ENCODE measurements around the gene SUMO2.
A peak's percentile ranks its signal among the peaks of the same experiment; 100 is the strongest.
"Not testable (repeated sequence)": the region's sequence is repeated elsewhere in the genome, so short reads cannot be mapped to it uniquely, and the experiment has no call there.

SUMO2 gene

GRCh38 chr17:75181608-75182318, 996 bp downstream of the SUMO2 start:
- peak; percentile 43 for DNase-seq

DNA sequence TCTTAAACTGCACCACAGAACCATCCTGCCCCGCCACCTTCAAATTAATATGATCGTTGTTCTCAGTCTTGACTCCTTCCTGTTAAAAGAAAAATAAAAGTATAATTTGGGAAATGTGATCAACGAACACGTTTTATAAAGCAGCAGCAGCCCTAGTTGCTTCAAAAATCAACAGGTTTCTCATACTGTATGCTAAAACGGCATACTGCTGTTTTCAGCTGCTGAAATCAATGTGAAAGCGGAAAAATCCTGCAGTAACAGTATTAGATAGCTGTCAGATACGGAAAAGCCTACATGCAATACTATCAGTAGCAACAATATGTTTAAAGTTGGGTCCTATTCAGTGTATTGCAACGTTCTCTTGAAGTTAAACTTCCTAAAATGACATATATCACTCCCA, 1.6 kb downstream of the SUMO2 start:
- no peak for DNase-seq

- DNase-seq: no peak
Observed at GRCh38 chr17:75178453-75178852, 4.3 kb downstream of the SUMO2 start.

GRCh38 chr17:75176625-75177024, 6.1 kb downstream of the SUMO2 start:
- DNase-seq: no peak

- DNase-seq: no peak
Observed at GRCh38 chr17:75174996-75175395, 7.8 kb downstream of the SUMO2 start.

DNA sequence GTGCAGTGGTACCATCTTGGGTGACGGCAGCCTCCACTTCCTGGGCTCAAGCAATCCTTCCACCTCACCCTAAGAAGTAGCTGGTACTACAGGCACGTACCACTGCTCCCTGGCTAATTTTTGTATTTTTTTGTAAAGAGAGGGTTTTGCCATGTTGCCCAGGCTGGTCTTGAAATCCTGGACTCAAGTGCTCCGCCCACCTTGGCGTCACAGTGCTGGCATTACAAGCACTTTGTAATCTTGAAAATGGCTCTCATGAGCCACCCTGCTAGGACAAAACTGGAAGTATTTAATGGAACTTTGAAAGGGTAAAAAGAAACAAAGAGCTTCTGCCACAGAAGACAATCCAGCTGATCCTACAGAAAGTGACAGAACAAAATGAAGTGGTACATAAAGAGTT, 9.2 kb downstream of the SUMO2 start:
- no peak for DNase-seq

- no peak for DNase-seq
Observed at GRCh38 chr17:75168998-75169397, 13.8 kb downstream of the SUMO2 start.

DNA sequence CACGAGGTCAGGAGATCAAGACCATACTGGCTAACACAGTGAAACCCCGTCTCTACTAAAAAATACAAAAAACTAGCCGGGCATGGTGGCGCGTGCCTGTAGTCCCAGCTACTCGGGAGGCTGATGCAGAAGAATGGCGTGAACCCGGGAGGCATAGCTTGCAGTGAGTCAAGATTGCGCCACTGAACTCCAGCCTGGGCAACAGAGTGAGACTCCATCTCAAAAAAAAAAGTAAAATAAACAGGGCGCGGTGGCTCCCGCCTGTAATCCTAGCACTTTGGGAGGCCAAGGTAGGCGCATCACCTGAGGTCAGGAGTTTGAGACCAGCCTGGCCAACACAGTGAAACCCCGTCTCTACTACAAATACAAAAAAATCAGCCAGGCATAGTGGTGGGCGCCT, 18.2 kb downstream of the SUMO2 start:
- not testable (repeated sequence) for DNase-seq

DNA sequence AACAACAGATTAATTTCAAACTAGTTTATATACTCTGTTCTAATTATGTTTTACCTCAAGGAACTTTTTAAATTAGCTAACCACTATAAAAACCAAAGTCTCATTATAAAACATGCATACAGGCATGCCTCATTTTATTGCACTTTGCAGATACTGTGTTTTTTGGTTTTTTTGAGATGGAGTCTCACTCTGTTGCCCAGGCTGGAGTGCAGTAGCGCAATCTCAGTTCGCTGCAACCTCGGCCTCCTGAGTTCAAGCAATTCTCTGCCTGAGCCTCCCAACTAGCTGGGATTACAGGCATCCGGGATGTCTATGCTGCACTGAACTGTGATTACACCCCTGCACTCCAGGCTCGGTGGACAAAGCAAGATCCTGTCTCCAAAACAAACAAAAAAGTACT, 19.7 kb downstream of the SUMO2 start:
- no peak for DNase-seq

- no peak for DNase-seq
Observed at GRCh38 chr17:75160211-75160610, 22.5 kb downstream of the SUMO2 start.

GRCh38 chr17:75159196-75160031, 23.3 kb downstream of the SUMO2 start:
- no peak for DNase-seq

GRCh38 chr17:75158480-75158879, 24.3 kb downstream of the SUMO2 start:
- DNase-seq: not testable (repeated sequence)

DNA sequence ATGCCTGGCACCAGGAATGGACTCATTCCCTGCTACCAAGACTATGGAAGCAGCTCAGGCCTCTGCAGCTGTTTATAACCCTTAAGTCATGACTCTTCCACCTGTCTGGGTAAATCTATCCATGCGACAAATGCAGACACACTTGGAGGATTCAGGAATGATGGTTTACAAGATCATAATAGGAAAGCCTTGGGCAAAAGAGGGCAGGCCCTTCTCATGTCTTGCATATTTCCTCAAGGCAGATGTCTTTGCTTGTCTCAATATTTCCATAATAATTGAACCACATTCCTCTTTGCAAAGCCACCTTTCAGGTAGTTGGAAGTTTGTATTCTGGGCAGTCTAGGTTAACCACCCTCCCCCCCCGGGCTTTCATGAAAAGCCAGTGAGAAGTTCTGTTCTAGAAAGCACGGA, 27.6 kb downstream of the SUMO2 start:
- no peak for DNase-seq

- peak; percentile 79 for DNase-seq
Observed at GRCh38 chr17:75154195-75155106, 28.3 kb downstream of the SUMO2 start, which contains the start of gene JPT1. JPT1 (minus strand) TSS chr17:75154512; CDS start chr17:75154397, 115 bp downstream.

- no peak for DNase-seq
Observed at GRCh38 chr17:75153780-75154194, 29.0 kb downstream of the SUMO2 start.

DNA sequence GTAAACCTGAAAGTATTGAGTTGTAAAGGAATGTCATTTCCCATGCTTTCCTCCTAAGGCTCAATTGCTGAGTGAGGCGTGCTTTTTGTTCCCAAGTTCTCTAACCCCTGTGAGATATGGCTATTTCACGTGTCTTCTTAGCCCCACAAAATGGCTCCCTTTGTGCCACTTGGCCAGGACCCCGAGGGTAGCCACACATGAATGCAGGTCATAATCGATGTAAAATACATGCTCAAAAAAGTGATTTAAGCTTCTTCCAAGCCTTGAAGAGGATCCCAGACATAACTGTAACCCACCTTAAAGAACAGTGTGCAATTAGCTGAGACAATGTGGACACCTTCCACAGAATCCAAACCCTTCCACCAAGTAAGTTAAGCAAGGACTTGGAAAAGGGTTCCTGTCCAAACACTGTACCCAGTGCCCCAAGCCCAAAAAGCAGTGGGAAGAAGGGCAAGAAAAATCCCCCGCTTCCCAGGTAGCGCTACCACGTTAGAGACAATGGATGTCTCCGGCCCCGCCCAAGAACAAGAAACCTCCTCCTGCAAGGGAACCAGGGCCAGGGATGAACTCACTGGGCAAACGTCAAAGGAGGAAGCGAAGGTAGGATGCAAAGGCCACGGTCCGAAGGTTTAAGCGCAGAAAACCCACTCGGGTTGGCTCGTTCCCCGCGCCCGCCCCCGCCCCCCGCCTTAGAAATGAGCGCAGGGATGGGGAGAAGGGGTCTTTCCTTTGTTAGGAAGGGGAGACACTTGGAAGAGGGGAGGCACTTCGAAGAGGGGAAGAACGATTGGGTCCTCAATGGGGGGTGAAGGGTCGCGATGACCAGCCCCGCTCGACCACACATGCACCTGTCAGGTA, 29.6 kb downstream of the SUMO2 start:
- no peak for DNase-seq

DNA sequence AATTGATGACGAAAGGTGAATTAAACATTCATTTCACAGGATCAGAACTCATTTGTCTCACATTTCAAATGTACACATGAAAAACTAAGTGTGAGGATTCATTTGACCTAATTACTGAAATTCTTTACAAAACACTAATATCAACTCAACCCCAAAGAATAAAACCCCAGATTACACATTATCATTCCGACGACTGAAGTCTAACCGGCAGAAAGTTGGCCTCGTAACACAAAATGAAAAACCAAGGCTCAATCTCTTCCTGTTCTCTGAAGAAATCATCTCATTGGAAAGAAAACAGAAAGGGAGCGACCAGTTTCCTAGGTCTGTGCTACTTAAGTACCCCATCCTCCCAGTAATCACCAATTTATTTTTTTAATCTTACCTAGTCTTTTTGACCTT, 30.2 kb downstream of the SUMO2 start:
- DNase-seq: no peak

- no peak for DNase-seq
Observed at GRCh38 chr17:75151930-75152329, 30.8 kb downstream of the SUMO2 start.

DNA sequence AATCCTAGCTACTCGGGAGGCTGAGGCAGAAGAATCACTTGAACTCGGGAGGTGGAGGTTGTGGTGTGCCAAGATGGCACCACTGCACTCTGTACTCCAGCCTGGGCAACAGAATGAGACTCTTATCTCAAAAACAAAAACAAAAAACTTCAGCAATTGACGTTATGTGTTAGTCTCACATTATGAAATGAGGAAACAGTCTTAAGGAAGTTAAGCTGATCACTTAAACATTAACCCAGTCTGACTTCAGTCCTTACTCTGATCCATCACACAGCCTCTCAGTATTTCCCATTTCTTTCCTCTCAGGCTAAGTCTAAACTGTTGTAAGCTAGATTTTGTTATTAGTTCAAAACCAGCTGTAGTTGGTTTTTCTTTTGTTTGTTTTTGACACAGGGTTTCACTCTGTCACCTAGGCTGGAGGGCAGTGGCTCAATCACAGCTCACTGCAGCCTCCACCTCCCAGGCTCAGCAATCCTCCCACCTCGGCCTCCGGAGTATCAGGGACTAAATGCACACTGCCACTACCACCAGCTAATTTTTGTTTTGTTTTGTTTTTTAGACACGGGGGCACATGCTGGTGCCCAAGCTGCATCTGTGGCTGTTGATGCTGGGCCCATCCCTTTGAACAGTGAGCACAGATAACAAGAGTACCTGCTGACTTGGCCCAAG, 34.7 kb downstream of the SUMO2 start:
- no peak for DNase-seq

DNA sequence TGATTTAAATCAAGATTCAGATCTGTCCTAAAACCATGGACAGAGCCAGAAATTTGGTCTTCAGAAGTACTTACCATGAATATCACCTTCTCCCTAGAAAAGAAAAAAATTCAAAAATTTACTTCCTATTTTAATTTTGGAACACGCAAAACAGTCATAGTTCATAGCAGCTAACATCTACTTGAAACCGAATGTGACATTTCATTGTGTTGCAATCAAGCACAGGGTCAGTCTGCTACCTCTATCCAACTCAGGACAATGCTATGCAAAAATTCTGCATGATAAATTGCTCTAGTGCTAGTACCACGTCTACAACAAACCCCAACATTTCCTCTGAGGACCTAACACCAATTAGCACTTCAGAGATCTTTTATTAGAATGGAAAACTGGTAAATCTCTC, 36.2 kb downstream of the SUMO2 start:
- DNase-seq: no peak

- no peak for DNase-seq
Observed at GRCh38 chr17:75144816-75145512, 37.8 kb downstream of the SUMO2 start.
